ENCODE results near the gene STAG3.

- TF ChIP-seq TCF4 (CRISPR knock-in tag; IDR thresholded peaks at IDR 0.05; ENCODE audit: borderline replicate concordance) (no peak), ARNTL (CRISPR knock-in tag; IDR thresholded peaks at IDR 0.05; ENCODE audit: borderline replicate concordance, low read depth) (no peak), ISL1 (CRISPR knock-in tag; IDR thresholded peaks at IDR 0.05) (no peak), PATZ1 (CRISPR knock-in tag; IDR thresholded peaks at IDR 0.05; ENCODE audit: borderline replicate concordance) (no peak), SNAI2 (CRISPR knock-in tag; IDR thresholded peaks at IDR 0.05) (no peak), TOX (CRISPR knock-in tag; IDR thresholded peaks at IDR 0.05; ENCODE audit: borderline replicate concordance) (no peak)
Measured at GRCh38 chr7:100166970-100167911, 10.5 kb upstream of the STAG3 start.
